GM12878 (cell line): Measurements from ENCODE around the gene VAV2. TPM values are rescaled to one million over a fixed set of nuclear protein-coding genes. Genes with fewer than 3 reads are reported as not detected.

Experiments used
- ATAC-seq: fragments of 200-7000 bp; cut with Tn5 transposase; 3 replicates; pipeline ENCODE4 v1.9.1; 2020; ENCODE audit warnings: mild to moderate bottlenecking, moderate library complexity
- BruUV-seq: library from RNA; stranded (reverse); fragments of 400-500 nt; replicated peaks from 2 replicates; lab custom pipeline; 2021; lab: Mats Ljungman, UMichigan
- CTCF ChIA-PET: fragments of 300-600 bp; sonication (Branson Sonifier 250); formaldehyde crosslinking; extraction: SDS; loops from one replicate; lab custom pipeline; 2021; ENCODE audit warnings: inconsistent platforms; lab: Yijun Ruan, JAX
- POLR2A ChIA-PET: fragments of 350-600 bp; formaldehyde crosslinking; extraction: SDS; loops from one replicate; lab custom pipeline; 2021; ENCODE audit warnings: inconsistent platforms; lab: Charles Lee
- RAD21 ChIA-PET: fragments of 300-600 bp; sonication (Branson Sonifier 250); formaldehyde crosslinking; loops from one replicate; lab custom pipeline; 2023; ENCODE audit warnings: antibody characterized with exemption; ENCODE audit not compliant: unreplicated experiment; lab: Charles Lee
- SMC1A ChIA-PET: fragments of 300-600 bp; sonication (Branson Sonifier 250); formaldehyde crosslinking; loops from one replicate; lab custom pipeline; 2023; ENCODE audit not compliant: unreplicated experiment, uncharacterized antibody; lab: Charles Lee
- DNase-seq: peaks from one replicate; pipeline ENCODE4 v3.0.0-alpha.2; 2011; ENCODE audit warnings: low read depth, low spot score
- FAIRE-seq: peaks from 3 replicates; lab custom pipeline; 2011; peaks lifted over from hg19 to GRCh38; lab: Jason Lieb, UNC
- H2AFZ ChIP-seq: 2 replicates; pipeline ENCODE4 v1.6.0; 2011; ENCODE audit warnings: low read depth, low read length, control low read depth; ENCODE audit not compliant: control insufficient read depth
- H3K27ac ChIP-seq: 2 replicates; pipeline ENCODE4 v1.5.1; 2011; ENCODE audit warnings: control low read depth; ENCODE audit not compliant: control insufficient read depth, insufficient read depth
- H3K27me3 ChIP-seq, 2 experiments: replicated peaks in 1 of 2; 2 replicates each; pipeline versions ENCODE4 v1.6.0 to v1.6.1; 2011; ENCODE audit warnings: low read length in 1 of 2; ENCODE audit not compliant: control insufficient read depth in 2 of 2, insufficient read depth in 2 of 2
- H3K36me3 ChIP-seq, 2 experiments: 2 replicates each; pipeline ENCODE4 v1.5.1; 2011; ENCODE audit warnings: low read length in 1 of 2; ENCODE audit not compliant: control insufficient read depth in 2 of 2, insufficient read depth in 2 of 2
- H3K4me1 ChIP-seq: 2 replicates; pipeline ENCODE4 v1.6.1; 2011; ENCODE audit warnings: mild to moderate bottlenecking, low read length, moderate library complexity, mixed read lengths; ENCODE audit not compliant: control insufficient read depth, insufficient read depth
- H3K4me2 ChIP-seq: 2 replicates; pipeline ENCODE4 v1.6.0; 2011; ENCODE audit warnings: control low read depth; ENCODE audit not compliant: control insufficient read depth, insufficient read depth
- H3K4me3 ChIP-seq: fragments of 200-600 bp; sonication (generic); 2 replicates; pipeline ENCODE4 v1.5.1; 2016
- H3K79me2 ChIP-seq: 2 replicates; pipeline ENCODE4 v1.6.0; 2011; ENCODE audit warnings: low read length; ENCODE audit not compliant: control insufficient read depth, insufficient read depth
- H3K9ac ChIP-seq: 2 replicates; pipeline ENCODE4 v1.8.0; 2011; ENCODE audit warnings: low read length, control low read depth, mixed read lengths; ENCODE audit not compliant: control insufficient read depth, insufficient read depth
- H3K9me3 ChIP-seq: replicated peaks from 3 replicates; pipeline ENCODE4 v1.5.1; 2011; ENCODE audit warnings: mild to moderate bottlenecking, low read length; ENCODE audit not compliant: control insufficient read depth, insufficient read depth
- H4K20me1 ChIP-seq: 2 replicates; pipeline ENCODE4 v1.6.0; 2011; ENCODE audit not compliant: control insufficient read depth, insufficient read depth
- CBX3 ChIP-seq: fragments of 200-600 bp; sonication (generic); IDR thresholded peaks from 2 replicates; pipeline ENCODE4 v1.6.1; 2016; ENCODE audit warnings: low read depth, borderline replicate concordance
- CREB1 ChIP-seq: IDR thresholded peaks from 2 replicates; pipeline ENCODE4 v1.6.1; 2012; ENCODE audit warnings: low read depth, mild to moderate bottlenecking, inconsistent platforms
- HDAC6 ChIP-seq: fragments of 200-600 bp; sonication (generic); IDR thresholded peaks from one replicate; pipeline ENCODE4 v1.8.0; 2017; ENCODE audit warnings: antibody characterized with exemption; ENCODE audit not compliant: unreplicated experiment
- HDGF ChIP-seq: fragments of 450-650 bp; IDR thresholded peaks from 2 replicates; pipeline ENCODE4 v1.6.1; 2016; ENCODE audit warnings: antibody characterized with exemption
- MEF2B ChIP-seq: fragments of 450-650 bp; IDR thresholded peaks from 2 replicates; pipeline ENCODE4 v1.6.1; 2018; ENCODE audit warnings: mild to moderate bottlenecking, moderate library complexity; ENCODE audit not compliant: partially characterized antibody, poor library complexity, severe bottlenecking
- NFYA ChIP-seq: IDR thresholded peaks from 2 replicates; pipeline ENCODE4 v1.6.1; 2011; ENCODE audit warnings: low read depth, mild to moderate bottlenecking, low read length, improper control_type of control experiment, borderline replicate concordance
- NR2C1 ChIP-seq: fragments of 450-650 bp; IDR thresholded peaks from 2 replicates; pipeline ENCODE4 v1.6.1; 2017; ENCODE audit warnings: antibody characterized with exemption, mild to moderate bottlenecking, moderate library complexity
- POLR2A ChIP-seq: IDR thresholded peaks from 2 replicates; pipeline ENCODE4 v1.6.1; 2011; ENCODE audit warnings: low read depth, mild to moderate bottlenecking, low read length
- ZBED1 ChIP-seq: IDR thresholded peaks from 2 replicates; pipeline ENCODE4 v1.6.1; 2016; ENCODE audit warnings: borderline replicate concordance
- ZBTB4 ChIP-seq: fragments of 450-650 bp; formaldehyde crosslinking; IDR thresholded peaks from 2 replicates; pipeline ENCODE4 v1.4.0; 2022; ENCODE audit warnings: mild to moderate bottlenecking, moderate library complexity
- ZNF592 ChIP-seq: fragments of 450-650 bp; IDR thresholded peaks from 2 replicates; pipeline ENCODE4 v1.6.1; 2017; ENCODE audit warnings: mild to moderate bottlenecking, moderate library complexity
- WGBS: methylation state at CpG from one replicate; pipeline ENCODE4 v1.1.6; 2016; ENCODE audit warnings: low lambda C conversion rate; ENCODE audit not compliant: insufficient replicate concordance, insufficient coverage; ENCODE audit errors: missing lambda C conversion rate; 5-methylcytosine and 5-hydroxymethylcytosine counted together
- in situ Hi-C: fragments of 300-500 bp; cut with MboI; formaldehyde crosslinking; loops from 9 replicates; pipeline ENCODE4 v1.14.3; 2018; ENCODE audit warnings: mixed read lengths
- intact Hi-C: fragments of 100-400 bp; cut with micrococcal nuclease; formaldehyde crosslinking; loops from one replicate; pipeline ENCODE4 v1.14.2; 2022; ENCODE audit not compliant: unreplicated experiment
- polyA plus RNA-seq, 11 experiments: library from polyadenylated mRNA; depleted of rRNA in 4 of 11; unstranded in 6 of 11; stranded (reverse) in 5 of 11; fragments of >200 nt; fragmentation: Nextera tagmentation in 4 of 11; fragmentation: Illumina TruSeq in 1 of 11; extraction: Ambion mirVana in 4 of 11; extraction: Trizol in 1 of 11; gene quantifications; 1 replicate in 1 of 11; 2 replicates in 10 of 11; pipeline versions ENCODE4 v1.2.1 to v1.2.3, GENCODE V29; 2011 to 2016; ENCODE audit warnings: inconsistent platforms in 2 of 11, missing spikeins in 2 of 11, low read depth in 1 of 11
- total RNA-seq, 4 experiments: library from RNA; depleted of rRNA in 3 of 4; stranded (reverse); fragments of >200 nt in 3 of 4; fragmentation: Illumina TruSeq in 1 of 4; extraction: Trizol in 1 of 4; gene quantifications; 2 replicates each; pipeline versions ENCODE4 v1.2.1 to v1.2.3, GENCODE V29; 2013 to 2021
- TF ChIP-seq, protein P1 (sequence below): IDR thresholded peaks from 2 replicates; pipeline ENCODE4 v1.6.1; 2012; ENCODE audit warnings: mild to moderate bottlenecking, low read depth, low read length

The VAV2 gene
- total and polyA plus RNA-seq, 10 of the 15 experiments (the other 5 are each of a cell fraction or from before 2014, with no cell fraction given): 0.13 to 43.9 (median 16.9) TPM

GRCh38 chr9:133846483-133847090, 145.5 kb downstream of the VAV2 start:
- ATAC-seq: no peak
- Histone ChIP-seq H3K27me3 (no peaks in the 10 kb centered on the region), H3K9me3 (no peaks in the 10 kb centered on the region), H3K9ac (no peak overlapping the region), H3K36me3 (peaks cover 0 to 13% of the 10 kb centered on the region in 2 experiments; a peak in 3 of 4 replicates), H4K20me1 (0 out of 2 replicates have a peak, but pooled peaks cover 3% of the 10 kb centered on the region), H3K27ac (no peak overlapping the region), H3K4me3 (no peak overlapping the region), H3K4me1 (no peaks in the 10 kb centered on the region), H2AFZ (no peak overlapping the region), H3K79me2 (peaks cover 4% of the 10 kb centered on the region), H3K4me2 (no peak overlapping the region)
- POLR2A ChIA-PET: no interaction called here
- no peak for DNase-seq
- 97% methylated on average over 18 of the region's 18 CpGs for WGBS
- RAD21 ChIA-PET: no interaction called here
- TF ChIP-seq HDGF (no peak), POLR2A (no peak), ZBED1 (no peak), CBX3 (no peak), NFYA (no peak), CREB1 (no peak), MEF2B (no peak), HDAC6 (no peak), NR2C1 (no peak), ZBTB4 (CRISPR knock-in tag) (no peak), ZNF592 (no peak)
- TF ChIP-seq, protein P1, sequence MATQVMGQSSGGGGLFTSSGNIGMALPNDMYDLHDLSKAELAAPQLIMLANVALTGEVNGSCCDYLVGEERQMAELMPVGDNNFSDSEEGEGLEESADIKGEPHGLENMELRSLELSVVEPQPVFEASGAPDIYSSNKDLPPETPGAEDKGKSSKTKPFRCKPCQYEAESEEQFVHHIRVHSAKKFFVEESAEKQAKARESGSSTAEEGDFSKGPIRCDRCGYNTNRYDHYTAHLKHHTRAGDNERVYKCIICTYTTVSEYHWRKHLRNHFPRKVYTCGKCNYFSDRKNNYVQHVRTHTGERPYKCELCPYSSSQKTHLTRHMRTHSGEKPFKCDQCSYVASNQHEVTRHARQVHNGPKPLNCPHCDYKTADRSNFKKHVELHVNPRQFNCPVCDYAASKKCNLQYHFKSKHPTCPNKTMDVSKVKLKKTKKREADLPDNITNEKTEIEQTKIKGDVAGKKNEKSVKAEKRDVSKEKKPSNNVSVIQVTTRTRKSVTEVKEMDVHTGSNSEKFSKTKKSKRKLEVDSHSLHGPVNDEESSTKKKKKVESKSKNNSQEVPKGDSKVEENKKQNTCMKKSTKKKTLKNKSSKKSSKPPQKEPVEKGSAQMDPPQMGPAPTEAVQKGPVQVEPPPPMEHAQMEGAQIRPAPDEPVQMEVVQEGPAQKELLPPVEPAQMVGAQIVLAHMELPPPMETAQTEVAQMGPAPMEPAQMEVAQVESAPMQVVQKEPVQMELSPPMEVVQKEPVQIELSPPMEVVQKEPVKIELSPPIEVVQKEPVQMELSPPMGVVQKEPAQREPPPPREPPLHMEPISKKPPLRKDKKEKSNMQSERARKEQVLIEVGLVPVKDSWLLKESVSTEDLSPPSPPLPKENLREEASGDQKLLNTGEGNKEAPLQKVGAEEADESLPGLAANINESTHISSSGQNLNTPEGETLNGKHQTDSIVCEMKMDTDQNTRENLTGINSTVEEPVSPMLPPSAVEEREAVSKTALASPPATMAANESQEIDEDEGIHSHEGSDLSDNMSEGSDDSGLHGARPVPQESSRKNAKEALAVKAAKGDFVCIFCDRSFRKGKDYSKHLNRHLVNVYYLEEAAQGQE: no peak
- BruUV-seq: no TSS peak
- no peak for FAIRE-seq
- in situ Hi-C loops: no loop called here
- intact Hi-C loops: no loop called here
- SMC1A ChIA-PET: no interaction called here
- CTCF ChIA-PET: no interaction called here
